A673 (cell line): Measurements from ENCODE around the gene AEBP2.

Experiments used
- CTCF ChIP-seq: fragments of 300-800, 200-600 bp; sonication (generic); conservative IDR thresholded peaks from 2 replicates; pipeline ENCODE4 v1.5.1; 2017; ENCODE audit warnings: low read depth, mild to moderate bottlenecking, antibody characterized with exemption, low read length, moderate library complexity, mixed read lengths
- EZH2 ChIP-seq: fragments of 200-600 bp; sonication (generic); IDR thresholded peaks from 2 replicates; pipeline ENCODE4 v1.6.1; 2017; ENCODE audit warnings: borderline replicate concordance, low read depth, mild to moderate bottlenecking, mixed read lengths, antibody characterized with exemption, low read length; ENCODE audit not compliant: poor library complexity, severe bottlenecking

GRCh38 chr12:19398376-19399363, 40.6 kb upstream of the AEBP2 start:
- TF ChIP-seq CTCF (no peak), EZH2 (no peak)
